H9 (cell line): Measurements from ENCODE around the gene LINGO1. TPM values are rescaled to one million over a fixed set of nuclear protein-coding genes. Genes with fewer than 3 reads are reported as not detected.

ENCODE experiments used
- DNase-seq: peaks from one replicate; pipeline ENCODE4 v3.0.0-alpha.2; 2017
- H2AFZ ChIP-seq: one replicate; pipeline ENCODE4 v1.6.1; 2013; ENCODE audit warnings: mild to moderate bottlenecking, low read length, control low read depth, moderate library complexity
- H2AK5ac ChIP-seq: 2 replicates; pipeline ENCODE4 v1.6.1; 2013; ENCODE audit warnings: low read length, control low read depth, mixed read lengths; ENCODE audit not compliant: insufficient read length
- H2BK120ac ChIP-seq: one replicate; pipeline ENCODE4 v1.6.1; 2013; ENCODE audit warnings: low read depth, mild to moderate bottlenecking, low read length, control low read depth, inconsistent platforms; ENCODE audit not compliant: poor library complexity, severe bottlenecking
- H2BK12ac ChIP-seq: 2 replicates; pipeline ENCODE4 v1.6.1; 2013; ENCODE audit warnings: low read length, control low read depth, mixed read lengths, low read depth; ENCODE audit not compliant: insufficient read length
- H2BK15ac ChIP-seq: 2 replicates; pipeline ENCODE4 v1.6.1; 2013; ENCODE audit warnings: low read depth, low read length, control low read depth
- H2BK20ac ChIP-seq: one replicate; pipeline ENCODE4 v1.6.1; 2013; ENCODE audit warnings: low read depth, mild to moderate bottlenecking, low read length, control low read depth, inconsistent platforms; ENCODE audit not compliant: poor library complexity, severe bottlenecking
- H2BK5ac ChIP-seq: 2 replicates; pipeline ENCODE4 v1.6.1; 2013; ENCODE audit warnings: low read length, control low read depth, mixed read lengths; ENCODE audit not compliant: insufficient read length
- H3K14ac ChIP-seq: 2 replicates; pipeline ENCODE4 v1.6.1; 2013; ENCODE audit warnings: low read length, control low read depth; ENCODE audit not compliant: insufficient read depth
- H3K18ac ChIP-seq: 2 replicates; pipeline ENCODE4 v1.6.1; 2013; ENCODE audit warnings: low read depth, mild to moderate bottlenecking, mixed read lengths, low read length, control low read depth; ENCODE audit not compliant: insufficient read length
- H3K23ac ChIP-seq: 2 replicates; pipeline ENCODE4 v1.6.1; 2013; ENCODE audit warnings: low read length, control low read depth, mixed read lengths, low read depth; ENCODE audit not compliant: insufficient read length
- H3K23me2 ChIP-seq: 2 replicates; pipeline ENCODE4 v1.6.1; 2013; ENCODE audit warnings: low read depth, mild to moderate bottlenecking, mixed read lengths, low read length, control low read depth; ENCODE audit not compliant: insufficient read length, poor library complexity, severe bottlenecking
- H3K27ac ChIP-seq: 2 replicates; pipeline ENCODE4 v1.5.1; 2013; ENCODE audit warnings: low read length, control low read depth, mixed read lengths, low read depth; ENCODE audit not compliant: insufficient read length
- H3K27me3 ChIP-seq: 2 replicates; pipeline ENCODE4 v1.6.1; 2013; ENCODE audit warnings: low read length, control low read depth, inconsistent platforms; ENCODE audit not compliant: insufficient read depth
- H3K4ac ChIP-seq: 2 replicates; pipeline ENCODE4 v1.6.1; 2013; ENCODE audit warnings: low read depth, mild to moderate bottlenecking, control low read depth, inconsistent platforms, low read length, moderate library complexity
- H3K4me1 ChIP-seq: 2 replicates; pipeline ENCODE4 v1.6.1; 2013; ENCODE audit warnings: low read length, control low read depth, inconsistent platforms; ENCODE audit not compliant: insufficient read depth
- H3K4me2 ChIP-seq: 2 replicates; pipeline ENCODE4 v1.6.1; 2013; ENCODE audit warnings: low read length, control low read depth, mixed read lengths; ENCODE audit not compliant: insufficient read length, insufficient read depth
- H3K56ac ChIP-seq: 2 replicates; pipeline ENCODE4 v1.6.1; 2013; ENCODE audit warnings: low read depth, mild to moderate bottlenecking, mixed read lengths, low read length, control low read depth; ENCODE audit not compliant: insufficient read length
- H3K79me1 ChIP-seq: 2 replicates; pipeline ENCODE4 v1.6.1; 2013; ENCODE audit warnings: low read depth, mild to moderate bottlenecking, moderate library complexity, low read length, control low read depth, inconsistent platforms; ENCODE audit not compliant: insufficient read depth, poor library complexity, severe bottlenecking
- H3K79me2 ChIP-seq: 2 replicates; pipeline ENCODE4 v1.6.1; 2013; ENCODE audit warnings: low read length, control low read depth, inconsistent platforms; ENCODE audit not compliant: insufficient read depth
- H3K9ac ChIP-seq: 2 replicates; pipeline ENCODE4 v1.6.1; 2013; ENCODE audit warnings: low read length, control low read depth, mixed read lengths; ENCODE audit not compliant: insufficient read length; ENCODE audit errors: extremely low read depth
- H3K9me3 ChIP-seq: one replicate; pipeline ENCODE4 v1.6.1; 2013; ENCODE audit warnings: low read depth, low read length, inconsistent platforms; ENCODE audit not compliant: control insufficient read depth
- H3T11ph ChIP-seq: one replicate; pipeline ENCODE4 v1.6.1; 2013; ENCODE audit warnings: mild to moderate bottlenecking, low read length, control low read depth, inconsistent platforms
- H4K20me1 ChIP-seq: one replicate; pipeline ENCODE4 v1.6.1; 2013; ENCODE audit not compliant: control insufficient read depth, insufficient read length, insufficient read depth
- H4K5ac ChIP-seq: 2 replicates; pipeline ENCODE4 v1.6.1; 2013; ENCODE audit warnings: low read depth, mild to moderate bottlenecking, mixed read lengths, low read length, control low read depth; ENCODE audit not compliant: insufficient read length
- H4K8ac ChIP-seq: replicated peaks from 2 replicates; pipeline ENCODE4 v1.6.1; 2013; ENCODE audit warnings: low read length, control low read depth, mixed read lengths, low read depth; ENCODE audit not compliant: insufficient read length
- H4K91ac ChIP-seq: 2 replicates; pipeline ENCODE4 v1.6.1; 2013; ENCODE audit warnings: low read depth, mild to moderate bottlenecking, moderate library complexity, mixed read lengths, low read length, control low read depth; ENCODE audit not compliant: insufficient read length
- H3K27ac Mint-ChIP-seq, 3 experiments: 2 replicates in 2 of 3; 3 replicates in 1 of 3; pipeline ENCODE4 v1.8.0; 2020 to 2021; ENCODE audit warnings: mixed read lengths in 3 of 3, mild to moderate bottlenecking in 1 of 3, moderate library complexity in 1 of 3
- H3K27me3 Mint-ChIP-seq: 2 replicates; pipeline ENCODE4 v1.8.0; 2021; ENCODE audit warnings: low read depth, mild to moderate bottlenecking, moderate library complexity, mixed read lengths
- H3K36me3 Mint-ChIP-seq, 3 experiments: 2 replicates in 2 of 3; 3 replicates in 1 of 3; pipeline ENCODE4 v1.8.0; 2020 to 2021; ENCODE audit warnings: low read depth in 3 of 3, mixed read lengths in 3 of 3; ENCODE audit not compliant: insufficient read depth in 1 of 3
- H3K4me1 Mint-ChIP-seq, 2 experiments: 2 replicates each; pipeline ENCODE4 v1.8.0; 2020; ENCODE audit warnings: mixed read lengths in 2 of 2
- H3K4me3 Mint-ChIP-seq, 2 experiments: 2 replicates in 1 of 2; 3 replicates in 1 of 2; pipeline ENCODE4 v1.8.0; 2020 to 2021; ENCODE audit warnings: mild to moderate bottlenecking in 2 of 2, mixed read lengths in 2 of 2, moderate library complexity in 1 of 2
- H3K9me3 Mint-ChIP-seq, 2 experiments: 2 replicates in 1 of 2; 3 replicates in 1 of 2; pipeline ENCODE4 v1.8.0; 2020; ENCODE audit warnings: mild to moderate bottlenecking in 2 of 2, mixed read lengths in 2 of 2, moderate library complexity in 1 of 2
- CTCF ChIP-seq: fragments of 200-600 bp; sonication (generic); conservative IDR thresholded peaks from 3 replicates; pipeline ENCODE4 v1.8.0; 2021; ENCODE audit warnings: antibody characterized with exemption, mild to moderate bottlenecking
- WGBS: extraction: QIAGEN DNeasy Blood & Tissue Kit; methylation state at CpG from one replicate; pipeline ENCODE4 v1.1.7; 2013; ENCODE audit warnings: missing lambda C conversion rate, low lambda C conversion rate, mixed read lengths; ENCODE audit not compliant: insufficient read length; ENCODE audit errors: extremely low coverage; 5-methylcytosine and 5-hydroxymethylcytosine counted together
- total RNA-seq: library from RNA; stranded (reverse); gene quantifications from 2 replicates; pipeline ENCODE4 v1.2.1, GENCODE V29; 2021

The LINGO1 gene
- total RNA-seq, 1 experiment from 2014 or later: 41.6 TPM

- no CpG with 5 or more reads among the region's 4 CpGs for WGBS
- Histone ChIP-seq H3K9ac (no peak overlapping the region), H4K91ac (no peak overlapping the region), H2BK5ac (no peak overlapping the region), H3K9me3 (no peaks in the 10 kb centered on the region), H3K79me2 (no peaks in the 10 kb centered on the region), H3K27ac (no peak overlapping the region), H3K23me2 (no peaks in the 10 kb centered on the region), H2AK5ac (no peak overlapping the region), H3K27me3 (no peaks in the 10 kb centered on the region), H2BK20ac (no peak overlapping the region), H3K23ac (no peak overlapping the region), H3K18ac (no peak overlapping the region), H3T11ph (no peak overlapping the region), H3K4ac (no peak overlapping the region), H3K79me1 (no peaks in the 10 kb centered on the region), H4K20me1 (no peaks in the 10 kb centered on the region), H3K14ac (no peak overlapping the region), H2BK15ac (no peak overlapping the region), H4K5ac (no peak overlapping the region), H4K8ac (no peak overlapping the region), H2AFZ (no peak overlapping the region), H3K56ac (no peak overlapping the region), H2BK120ac (no peak overlapping the region), H3K4me2 (no peak overlapping the region), H3K4me1 (no peaks in the 10 kb centered on the region), H2BK12ac (no peak overlapping the region)
- peaks cover 0 to 7% (median 2%) of the 10 kb centered on the region in 3 experiments; a peak in 3 of 7 replicates for H3K36me3 Mint-ChIP-seq
- peak; percentile 76 for DNase-seq
- peak; percentile 77 for TF ChIP-seq CTCF
- no peak overlapping the region for H3K27ac Mint-ChIP-seq
- peaks cover 5 to 8% of the 10 kb centered on the region in 2 experiments; a peak in 4 of 5 replicates for H3K9me3 Mint-ChIP-seq
- H3K4me1 Mint-ChIP-seq: peaks cover 12 to 23% of the 10 kb centered on the region in 2 experiments
- H3K4me3 Mint-ChIP-seq: no peak overlapping the region
- peaks cover 22% of the 10 kb centered on the region for H3K27me3 Mint-ChIP-seq
Observed at GRCh38 chr15:77654975-77655374, 22.3 kb upstream of the LINGO1 start.
